Kasumi-1 (cell line): ENCODE results near the gene PNMA8B.
"Not testable (repeated sequence)": the region's sequence is repeated elsewhere in the genome, so short reads cannot be mapped to it uniquely, and the experiment has no call there.

Experiments
- DNase-seq, 2 experiments: peaks; one replicate each; lab custom pipeline; 2025; lab: John Stamatoyannopoulos, UW

Gene PNMA8B

DNA sequence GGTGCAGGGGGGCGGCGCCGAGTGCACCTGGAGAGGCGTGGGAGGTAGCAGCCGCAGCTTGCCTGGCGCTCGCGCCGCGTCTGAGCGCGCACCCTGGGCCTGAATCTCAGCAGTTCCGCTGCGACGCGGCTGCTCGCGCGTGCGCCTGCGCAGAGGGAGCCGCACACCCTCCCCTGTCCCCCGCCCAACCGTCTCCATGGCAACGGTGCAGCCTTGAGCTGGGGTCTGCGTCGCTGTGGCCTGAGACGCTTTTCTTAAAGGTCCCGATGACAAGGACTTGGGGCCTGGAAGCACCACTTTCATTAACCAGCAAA is at the start of gene PNMA8B:
Gene PNMA8B (minus strand): TSS at position 82 of the 314 bp plus-strand sequence. CDS start 402 bp downstream, outside the sequence.
- DNase-seq: no peak

GRCh38 chr19:46544651-46545050 is 49.0 kb upstream of the PNMA8B start:
- DNase-seq: no peak

- DNase-seq: peak; percentile 83 to 85
These were observed 47.0 kb upstream of the PNMA8B start for GRCh38 chr19:46542428-46543230.

- DNase-seq: peak; percentile 39 to 55
These were observed 41.8 kb upstream of the PNMA8B start for GRCh38 chr19:46537136-46538097.

DNA sequence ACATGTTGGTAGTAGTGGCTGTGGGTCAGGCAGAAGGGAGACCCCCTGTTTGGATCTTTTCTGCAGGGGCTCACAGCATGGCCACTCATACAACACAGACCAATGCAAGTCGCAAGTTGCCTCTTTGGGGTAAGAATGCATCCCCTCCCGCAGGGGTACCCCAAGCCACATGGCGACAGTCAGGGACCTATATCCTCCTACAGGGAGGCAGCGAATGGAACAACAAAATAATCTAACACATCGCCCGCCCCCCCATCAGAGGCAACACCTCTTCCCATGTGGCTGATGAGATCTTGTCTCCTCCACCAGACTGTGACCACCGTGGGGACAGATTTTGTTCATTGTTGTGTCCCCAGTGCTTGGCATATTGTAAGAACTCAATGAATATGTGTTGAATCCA is 40.7 kb upstream of the PNMA8B start:
- DNase-seq: no peak

GRCh38 chr19:46533621-46534081 is 38.0 kb upstream of the PNMA8B start:
- DNase-seq: no peak

DNA sequence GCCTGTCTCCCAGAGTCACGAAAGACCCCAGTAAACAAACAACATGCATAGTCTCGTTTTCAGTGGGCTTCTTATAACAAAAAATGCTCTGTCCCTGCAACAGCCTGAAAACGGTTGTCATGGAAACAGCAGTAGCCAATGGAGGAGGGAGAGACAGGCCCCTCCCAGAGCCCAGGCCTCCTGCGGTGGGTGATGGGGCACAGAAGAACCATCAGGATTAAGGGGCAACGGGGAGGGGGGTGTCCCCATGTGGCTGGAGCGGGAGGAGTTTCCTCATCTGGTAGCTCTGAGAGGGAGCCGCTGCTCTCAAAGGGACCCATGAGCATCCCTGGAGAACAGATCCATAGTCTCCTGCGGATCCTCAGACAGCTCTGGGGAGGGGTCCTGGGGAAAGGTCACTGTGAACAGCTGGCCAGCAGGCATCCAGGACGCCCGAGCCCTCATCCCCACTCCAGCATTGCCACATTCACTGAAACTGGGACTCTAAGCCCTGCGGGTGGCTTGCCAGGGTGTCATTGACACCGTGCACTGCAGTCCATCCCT is 37.5 kb upstream of the PNMA8B start:
- DNase-seq: no peak

DNA sequence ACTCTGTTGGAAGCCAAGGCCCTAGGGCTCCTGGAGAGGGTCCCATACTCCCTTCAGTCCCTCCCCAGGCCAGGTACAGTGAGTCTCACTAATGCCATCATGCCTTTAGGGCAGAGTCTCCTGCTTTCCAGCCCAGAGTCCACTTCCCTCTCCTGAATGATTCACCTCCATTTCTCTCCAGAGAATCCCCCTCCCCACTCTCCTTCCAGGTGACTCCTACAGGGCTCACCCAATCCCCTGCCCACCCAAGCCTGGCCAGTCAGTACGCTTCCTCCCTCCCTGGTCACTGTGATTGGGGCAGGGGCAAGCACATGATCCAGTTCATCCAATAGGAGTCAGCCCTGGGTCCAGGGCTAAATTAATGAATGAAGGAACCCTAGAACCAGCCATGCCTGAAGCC is 35.0 kb upstream of the PNMA8B start:
- DNase-seq: no peak

- peak; percentile 62 to 68 for DNase-seq
These were observed 34.2 kb upstream of the PNMA8B start for GRCh38 chr19:46529622-46530451.

DNA sequence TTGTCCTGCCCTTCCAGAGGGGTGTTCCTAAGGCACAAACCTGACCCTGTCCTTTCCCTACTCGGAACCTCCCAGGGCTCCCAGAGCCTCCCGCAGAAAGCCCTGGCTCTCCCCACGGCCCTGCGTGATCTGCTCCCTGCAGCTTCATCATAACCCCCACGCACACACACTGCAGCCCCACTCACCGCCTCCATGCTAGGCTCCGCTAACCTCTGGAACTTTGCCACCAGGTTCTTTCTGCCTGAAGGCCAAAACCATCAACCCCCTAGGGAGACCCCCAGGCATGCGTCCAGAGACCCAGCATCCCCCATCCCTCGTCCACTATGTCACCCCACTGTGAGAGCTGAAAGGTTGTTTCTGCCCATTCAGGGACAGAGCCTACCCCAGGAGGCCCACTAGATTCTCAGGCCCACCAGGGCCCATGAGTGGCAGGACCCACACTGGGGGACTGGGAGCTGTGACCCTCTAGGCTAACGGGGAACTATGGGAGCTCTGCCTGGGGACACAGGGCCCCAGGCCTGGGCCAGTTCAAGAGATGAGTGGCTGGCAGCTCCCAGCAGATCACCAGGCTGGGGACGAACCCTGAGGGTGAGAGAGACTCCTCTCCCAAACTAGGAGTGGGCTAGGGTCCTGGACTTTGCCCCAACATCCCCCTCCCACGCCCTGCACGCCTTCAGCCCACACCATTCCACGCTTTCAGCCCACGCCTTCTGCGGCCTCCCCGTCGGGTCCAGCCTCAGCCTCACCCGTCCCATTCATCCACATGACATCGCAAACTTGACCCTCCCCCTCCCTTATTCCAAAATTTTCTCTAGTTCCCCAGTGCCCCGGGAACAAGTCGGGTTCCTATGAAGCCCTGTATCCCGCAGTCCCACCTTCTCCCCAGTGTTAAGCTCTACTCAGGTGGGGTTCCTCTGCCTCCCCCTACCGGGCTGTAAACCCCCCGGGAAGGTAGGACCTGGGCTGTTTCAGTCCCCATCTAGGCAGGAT is 33.2 kb upstream of the PNMA8B start:
- no peak for DNase-seq

DNA sequence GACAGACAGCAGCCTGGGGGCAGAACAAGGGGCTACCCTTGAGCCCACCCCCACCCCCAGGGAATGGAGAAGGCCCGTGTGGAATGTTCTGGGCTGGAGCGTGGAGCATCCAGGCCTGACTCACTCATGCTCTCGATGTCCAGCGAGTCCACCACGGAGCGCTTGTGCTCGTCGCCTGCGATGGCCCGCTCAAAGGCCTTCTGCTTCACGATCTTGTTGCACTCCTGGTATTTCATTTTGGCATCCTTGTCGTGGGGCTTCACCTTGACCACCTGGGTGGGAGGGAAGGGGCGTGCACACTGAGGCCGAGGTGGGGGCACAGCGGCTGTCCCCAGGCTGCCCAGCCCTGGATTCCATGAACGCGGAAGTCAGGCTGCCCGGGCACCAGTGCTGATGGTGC is 31.1 kb upstream of the PNMA8B start:
- not testable (repeated sequence) for DNase-seq

GRCh38 chr19:46524308-46524707 is 28.6 kb upstream of the PNMA8B start:
- no peak for DNase-seq

DNA sequence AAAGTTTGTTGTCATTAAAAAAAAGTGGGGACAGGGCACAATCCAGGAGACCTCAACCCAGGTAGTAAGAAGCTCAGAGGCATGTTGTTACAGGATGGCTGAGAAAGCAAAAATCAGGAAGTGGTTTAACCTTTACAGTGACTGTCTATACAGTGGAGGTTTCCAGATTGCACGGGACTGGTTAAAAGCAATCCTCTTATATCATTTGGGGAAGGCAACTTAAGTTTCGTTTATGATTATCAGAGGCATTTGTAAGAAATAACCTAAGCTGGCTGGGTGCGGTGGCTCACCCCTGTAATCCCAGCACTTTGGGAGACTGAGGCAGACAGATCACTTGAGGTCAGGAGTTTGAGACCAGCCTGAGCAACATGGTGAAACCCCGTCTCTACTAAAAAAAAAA is 27.3 kb upstream of the PNMA8B start:
- peak; percentile 15 to 32 for DNase-seq

- no peak for DNase-seq
These were observed 25.7 kb upstream of the PNMA8B start for GRCh38 chr19:46521241-46521868.

DNA sequence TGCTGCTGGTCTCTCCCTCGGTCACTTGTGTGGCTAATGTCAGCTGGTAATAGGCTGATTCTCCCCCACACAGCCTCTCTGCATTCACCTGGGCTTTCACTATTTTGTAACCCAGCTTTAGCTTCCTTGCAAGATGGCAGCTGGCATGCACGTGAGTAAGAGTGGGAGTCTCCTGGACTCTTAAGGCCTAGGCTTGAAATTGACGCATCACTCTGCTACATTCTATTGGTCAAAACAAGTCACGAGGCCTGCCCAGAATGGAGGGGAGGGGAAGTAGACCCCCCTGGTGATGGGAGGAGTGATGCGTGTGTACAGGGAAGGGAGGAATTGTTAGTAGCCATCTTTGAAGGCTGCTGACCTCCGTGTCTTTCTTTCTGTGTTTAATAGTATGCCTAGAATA is 24.9 kb upstream of the PNMA8B start:
- no peak for DNase-seq

DNA sequence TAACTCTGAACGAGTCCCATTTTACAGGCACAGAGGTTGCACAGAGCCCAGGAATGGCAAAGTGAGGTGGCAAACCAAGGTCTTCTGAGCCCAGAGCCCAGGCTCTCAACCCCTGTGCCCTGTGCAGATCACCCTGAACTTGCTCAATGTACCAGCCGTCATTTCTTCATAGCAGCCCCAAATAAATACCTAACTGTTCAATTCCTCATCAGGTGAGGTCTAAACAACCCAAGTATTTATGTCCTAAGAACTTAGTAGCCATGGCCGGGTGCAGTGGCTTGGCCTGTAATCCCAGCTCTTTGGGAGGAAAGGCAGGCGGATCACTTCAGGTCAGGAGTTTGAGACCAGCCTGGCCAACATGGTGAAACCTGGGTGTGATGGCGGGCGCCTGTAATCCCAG is 21.8 kb upstream of the PNMA8B start:
- no peak for DNase-seq

DNA sequence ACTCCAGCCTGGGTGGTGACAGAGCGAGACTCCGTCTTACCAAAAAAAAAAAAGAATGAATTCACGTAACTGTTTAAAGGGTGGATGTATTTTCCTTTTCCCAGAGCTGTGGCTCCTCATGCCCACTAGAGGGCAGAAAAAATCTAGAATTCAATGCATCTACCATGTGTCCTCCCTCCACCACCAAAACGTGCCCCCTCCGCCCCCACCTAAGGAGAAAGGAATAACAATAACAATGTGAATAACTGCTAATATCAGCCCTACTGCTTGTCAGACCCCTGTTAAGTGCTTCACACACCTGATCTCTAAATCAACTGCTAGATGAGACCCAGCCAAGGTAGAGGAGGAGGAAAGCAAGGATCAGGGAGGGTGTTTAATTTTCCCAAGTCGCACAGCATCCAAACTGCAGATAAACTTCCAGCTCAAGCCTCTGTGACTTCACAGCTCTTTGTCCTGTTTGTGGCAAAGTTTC is 20.2 kb upstream of the PNMA8B start:
- peak; percentile 60 to 67 for DNase-seq

DNA sequence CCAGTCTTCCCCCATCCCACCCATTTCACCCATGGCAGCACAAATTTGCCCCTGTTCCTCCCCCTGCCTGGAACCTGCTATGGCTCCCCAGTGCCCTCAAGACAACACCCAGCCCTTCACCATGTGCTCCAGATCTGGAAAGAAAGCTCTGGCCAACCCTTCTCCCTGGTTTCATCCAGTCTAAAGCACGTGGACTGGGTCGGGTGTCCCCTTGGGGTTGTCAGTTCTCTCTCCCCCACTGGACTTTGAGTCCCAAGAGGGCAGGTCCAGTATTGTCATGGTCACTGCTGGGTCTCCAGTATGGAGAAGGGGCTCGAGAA is 19.6 kb upstream of the PNMA8B start:
- no peak for DNase-seq

GRCh38 chr19:46514589-46515289 is 19.1 kb upstream of the PNMA8B start:
- no peak for DNase-seq
